ENCODE data around the gene CEP112.

DNA sequence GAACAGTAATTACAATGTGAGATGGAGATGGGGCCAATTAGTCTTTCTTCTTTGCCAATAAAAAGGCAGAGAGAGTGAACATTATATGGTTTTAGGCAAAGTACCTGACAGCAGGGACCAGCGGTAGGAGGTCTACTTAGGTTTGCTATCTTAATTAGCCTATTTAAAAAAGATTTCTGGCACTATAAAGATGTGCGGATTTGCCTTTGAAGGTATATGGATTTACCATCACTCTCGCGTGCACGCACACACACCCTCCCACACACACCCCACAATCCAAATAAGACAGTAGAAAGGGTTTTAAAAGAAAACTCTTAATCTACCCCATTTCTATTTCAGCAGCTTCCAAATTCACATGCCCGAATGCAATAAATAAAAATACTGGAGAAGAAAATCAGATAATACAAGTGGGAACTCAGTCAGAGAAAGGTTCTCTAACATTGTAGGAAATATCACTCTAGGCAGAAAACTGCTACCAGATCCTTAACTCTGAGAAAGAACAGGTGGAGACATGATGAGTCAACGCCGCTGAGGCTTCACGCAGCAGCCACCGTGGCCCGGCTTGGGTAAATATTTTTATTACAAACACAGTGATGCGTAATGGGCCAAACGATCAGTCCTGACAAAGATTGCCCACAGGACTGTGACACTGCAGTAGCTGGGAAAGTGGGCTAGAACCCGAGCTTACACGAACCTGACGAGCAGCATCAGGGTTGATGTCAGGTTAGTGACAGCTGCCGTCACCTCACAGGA, 563.9 kb downstream of the CEP112 start:
- no peak for TF ChIP-seq POLR2A (IDR thresholded peaks at IDR 0.05; ENCODE audit: low read depth, low read length)
- no peak for TF ChIP-seq POLR2AphosphoS5 (IDR thresholded peaks at IDR 0.05; ENCODE audit: low read depth, low read length)
- TF ChIP-seq TAF1 (IDR thresholded peaks at IDR 0.05; ENCODE audit: low read depth, low read length) = no peak
- no peak for TF ChIP-seq PAX5 (IDR thresholded peaks at IDR 0.05; ENCODE audit: insufficient read depth, low read length, severe bottlenecking)
- no peak for TF ChIP-seq SPI1 (IDR thresholded peaks at IDR 0.05; ENCODE audit: low read depth, low read length)

Measured in GM12891 (cell line).